HG02870 (cell line): Measurements from ENCODE around the gene SH3GLB2.
"Not testable (repeated sequence)": the region's sequence is repeated elsewhere in the genome, so short reads cannot be mapped to it uniquely, and the experiment has no call there.

Experiments
- ATAC-seq: cut with Tn5 transposase; IDR thresholded peaks from one replicate; pipeline ENCODE4 v1.9.1; 2021; ENCODE audit warnings: mild to moderate bottlenecking, moderate library complexity; ENCODE audit not compliant: unreplicated experiment

SH3GLB2 gene

DNA sequence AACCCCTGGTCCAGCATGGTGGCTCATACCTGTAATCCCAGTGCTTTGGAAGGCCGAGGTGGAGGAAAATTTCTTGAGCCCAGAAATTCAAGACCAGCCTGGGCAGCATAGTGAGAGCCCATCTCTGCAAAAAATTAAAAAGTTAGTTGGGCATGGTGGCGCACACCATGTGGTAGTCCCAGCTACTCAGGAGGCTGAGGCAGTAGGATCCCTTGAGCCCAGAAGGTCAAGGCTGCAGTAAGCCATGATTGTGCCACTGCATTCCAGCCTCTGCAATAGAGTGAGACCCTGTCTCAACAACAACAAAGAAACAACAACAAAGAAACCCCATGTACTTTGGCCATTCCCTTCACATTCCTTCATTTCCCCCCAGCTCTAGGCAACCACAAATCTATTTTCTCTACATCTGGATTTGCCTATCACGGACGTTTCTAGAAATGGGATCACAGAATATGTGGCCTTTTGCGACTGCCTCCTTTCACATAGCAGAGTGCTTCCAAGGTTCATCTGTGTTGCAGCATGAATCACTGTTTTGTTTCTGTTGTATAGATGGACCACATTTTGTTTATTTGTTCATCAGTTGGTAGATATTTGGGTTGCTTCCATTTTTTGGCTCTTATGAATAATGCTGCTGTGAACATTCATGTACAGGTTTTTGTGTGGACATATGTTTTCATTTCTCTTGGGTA is 26.2 kb upstream of the SH3GLB2 start:
- no peak for ATAC-seq

DNA sequence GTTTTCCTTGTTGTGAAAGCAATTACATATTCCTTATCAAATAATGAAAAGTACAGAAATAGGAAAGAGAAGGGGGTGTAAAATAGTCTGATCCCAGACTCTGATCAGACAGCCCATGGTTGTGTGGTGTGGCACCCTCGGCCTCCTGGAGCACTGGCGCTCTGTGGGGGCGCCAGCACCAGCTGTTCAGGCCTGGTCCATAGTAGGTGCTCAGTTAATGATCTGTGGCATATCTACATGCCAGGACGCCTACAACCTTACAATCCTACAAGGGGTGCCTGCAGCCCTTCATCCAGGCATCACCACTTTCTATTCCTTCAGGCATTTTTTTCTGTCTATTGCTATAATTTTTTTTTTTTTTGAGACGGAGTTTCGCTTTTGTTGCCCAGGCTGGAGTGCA is 24.9 kb upstream of the SH3GLB2 start:
- ATAC-seq: no peak

DNA sequence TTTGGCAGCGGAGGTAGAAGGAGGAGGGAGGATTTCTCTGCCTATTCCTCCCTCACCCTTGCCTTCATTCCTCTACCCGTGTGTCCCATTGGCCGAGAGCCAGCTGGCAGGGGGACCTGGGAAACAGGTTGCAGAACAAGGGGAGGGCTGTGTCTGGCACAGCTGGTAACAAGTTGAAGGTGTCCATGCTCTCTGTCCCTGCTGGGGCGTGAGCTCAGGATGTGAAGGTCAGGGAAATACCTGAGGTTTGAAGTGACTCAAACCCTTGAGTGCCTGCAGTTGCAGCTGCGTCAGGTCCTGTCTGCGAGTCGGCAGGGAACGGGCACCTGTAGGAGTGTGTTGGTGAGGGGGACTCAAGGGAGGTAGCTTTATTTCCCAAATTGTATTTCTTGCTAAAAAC is 24.5 kb upstream of the SH3GLB2 start:
- ATAC-seq: no peak

DNA sequence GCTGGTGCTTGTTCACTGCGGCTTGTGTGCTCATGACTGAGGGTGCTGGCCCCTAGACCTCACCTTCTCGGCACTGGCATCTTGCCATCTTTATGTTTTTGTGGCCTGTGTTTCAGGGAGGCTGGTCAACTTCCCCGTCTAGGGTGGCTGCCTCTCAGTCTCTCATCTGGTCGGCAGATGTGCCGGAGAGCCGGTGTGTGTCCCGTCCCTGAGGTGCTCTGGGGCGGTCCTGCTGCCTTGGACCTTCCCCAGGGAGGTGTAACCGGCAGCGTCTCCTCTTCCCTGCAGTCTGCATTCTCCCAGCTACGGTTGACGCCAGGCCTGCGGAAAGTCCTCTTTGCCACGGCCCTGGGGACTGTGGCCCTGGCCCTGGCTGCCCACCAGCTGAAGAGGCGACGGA is 13.9 kb upstream of the SH3GLB2 start:
- no peak for ATAC-seq

DNA sequence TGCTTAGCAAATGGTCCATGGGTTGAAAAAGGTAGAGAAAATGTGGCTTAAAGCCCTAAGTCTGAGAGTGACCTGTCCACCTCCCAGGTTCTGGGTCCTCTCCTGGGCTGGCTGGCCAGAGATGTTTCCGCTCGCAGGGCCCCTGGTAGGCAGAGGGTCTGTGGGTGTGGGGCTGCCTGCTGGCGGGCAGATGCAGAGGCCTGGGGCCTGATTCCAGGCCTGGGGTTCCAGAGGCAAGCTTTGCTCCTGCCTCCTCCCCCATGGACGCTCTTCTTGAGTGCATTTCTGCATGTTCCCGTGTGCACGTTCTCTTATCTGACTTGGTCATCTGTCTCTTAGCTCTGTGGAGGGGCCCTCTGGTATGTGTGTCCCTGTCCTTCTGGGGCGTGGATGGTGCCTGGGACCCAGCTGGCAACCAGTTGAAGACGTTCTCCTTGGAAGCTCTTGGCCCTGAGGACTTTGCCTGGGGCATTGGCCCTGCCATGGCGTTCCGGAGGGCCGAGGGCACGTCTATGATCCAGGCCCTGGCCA is 12.0 kb upstream of the SH3GLB2 start:
- no peak for ATAC-seq

DNA sequence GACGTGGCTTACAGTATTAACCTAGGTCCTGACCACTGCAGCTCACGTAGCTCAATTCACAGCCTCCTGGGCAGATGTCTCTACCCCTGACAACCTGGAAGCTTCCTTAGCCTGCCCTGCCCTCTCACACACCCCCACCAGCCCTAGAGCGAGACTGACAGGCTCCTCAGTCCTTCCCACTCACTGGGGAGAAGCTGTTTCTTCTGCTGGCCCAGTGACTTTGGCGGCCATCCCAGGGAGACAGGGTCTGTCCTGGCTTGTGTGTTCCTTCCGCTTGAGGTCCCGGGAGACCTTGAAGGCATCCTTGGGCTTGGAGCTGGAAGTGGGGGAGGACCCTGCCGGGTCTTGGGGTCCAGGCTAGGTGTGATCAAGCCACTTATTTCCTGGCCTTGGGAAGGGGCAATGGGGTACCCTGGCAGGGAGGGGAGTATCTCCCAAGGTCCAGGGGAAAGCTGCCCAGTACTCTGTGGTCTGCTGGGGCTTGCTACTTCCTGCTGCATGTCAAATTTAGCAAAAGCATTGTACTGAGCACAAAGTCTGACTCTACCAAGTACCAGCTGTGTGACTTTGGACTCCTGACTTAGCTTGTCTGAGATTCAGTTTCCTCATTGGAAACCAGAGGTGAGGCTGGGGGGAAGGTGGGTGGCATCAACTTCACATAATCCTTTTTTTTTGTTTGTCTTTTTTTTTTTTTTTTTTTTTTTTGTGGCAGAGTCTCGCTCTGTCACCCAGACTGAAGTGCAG is 10.2 kb upstream of the SH3GLB2 start:
- ATAC-seq: no peak

DNA sequence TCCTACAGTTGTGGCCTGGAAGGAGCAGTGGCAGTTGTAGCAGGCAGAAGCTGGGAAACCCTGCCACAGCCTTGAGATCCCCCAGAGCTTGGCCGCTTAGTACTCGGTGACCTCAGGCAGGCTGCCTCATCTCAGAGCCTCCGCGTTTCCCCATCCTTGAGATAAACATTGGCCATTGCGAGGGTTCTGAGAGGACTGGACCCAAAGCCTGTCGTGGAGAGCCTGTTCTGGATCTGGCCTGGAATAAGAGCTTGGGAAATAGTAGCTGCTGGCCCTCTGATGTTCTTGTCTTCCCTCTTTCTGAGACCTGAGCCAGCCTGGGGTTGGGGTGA is 9.6 kb upstream of the SH3GLB2 start:
- ATAC-seq: no peak

DNA sequence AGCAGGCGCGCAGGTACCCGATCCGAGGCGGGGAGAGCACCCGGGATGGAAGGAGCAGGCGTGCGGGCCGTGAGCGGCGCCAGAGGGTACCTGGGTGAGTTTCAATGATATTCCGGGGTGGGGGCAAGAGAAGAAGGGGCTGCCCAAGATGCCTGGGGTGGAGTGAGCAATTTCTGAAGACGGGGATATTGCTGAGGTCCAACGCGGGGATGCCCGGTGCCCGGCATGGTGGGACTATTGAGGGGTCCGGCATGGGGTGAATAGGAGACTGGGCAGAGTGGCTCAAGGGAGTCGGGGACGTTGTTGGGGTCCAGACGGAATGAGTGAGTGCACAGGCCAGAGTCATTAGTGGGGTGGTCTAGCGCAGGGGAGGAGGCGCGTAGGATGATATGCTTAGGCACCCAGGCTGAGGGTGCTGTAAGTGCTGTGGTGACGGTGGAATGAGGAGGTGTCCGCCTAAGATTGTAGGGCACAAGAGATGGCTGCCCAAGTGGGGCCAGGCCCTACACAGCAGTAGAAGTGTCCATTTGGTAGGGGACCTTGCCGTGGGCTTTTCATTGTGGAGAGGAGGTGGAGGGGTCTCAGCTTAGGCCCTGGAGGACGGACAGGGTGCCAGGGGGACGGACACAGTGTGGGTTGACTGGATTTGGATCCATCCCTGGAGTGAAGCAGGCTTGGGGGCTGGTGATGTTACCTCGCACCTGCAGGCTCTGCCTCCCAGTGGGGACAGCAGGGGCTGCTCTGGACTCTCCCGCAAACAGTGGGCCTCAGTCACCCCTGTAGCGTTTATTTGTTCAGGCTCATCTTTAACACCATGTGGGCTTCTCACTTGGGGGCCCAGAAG is 9.0 kb upstream of the SH3GLB2 start:
- no peak for ATAC-seq

DNA sequence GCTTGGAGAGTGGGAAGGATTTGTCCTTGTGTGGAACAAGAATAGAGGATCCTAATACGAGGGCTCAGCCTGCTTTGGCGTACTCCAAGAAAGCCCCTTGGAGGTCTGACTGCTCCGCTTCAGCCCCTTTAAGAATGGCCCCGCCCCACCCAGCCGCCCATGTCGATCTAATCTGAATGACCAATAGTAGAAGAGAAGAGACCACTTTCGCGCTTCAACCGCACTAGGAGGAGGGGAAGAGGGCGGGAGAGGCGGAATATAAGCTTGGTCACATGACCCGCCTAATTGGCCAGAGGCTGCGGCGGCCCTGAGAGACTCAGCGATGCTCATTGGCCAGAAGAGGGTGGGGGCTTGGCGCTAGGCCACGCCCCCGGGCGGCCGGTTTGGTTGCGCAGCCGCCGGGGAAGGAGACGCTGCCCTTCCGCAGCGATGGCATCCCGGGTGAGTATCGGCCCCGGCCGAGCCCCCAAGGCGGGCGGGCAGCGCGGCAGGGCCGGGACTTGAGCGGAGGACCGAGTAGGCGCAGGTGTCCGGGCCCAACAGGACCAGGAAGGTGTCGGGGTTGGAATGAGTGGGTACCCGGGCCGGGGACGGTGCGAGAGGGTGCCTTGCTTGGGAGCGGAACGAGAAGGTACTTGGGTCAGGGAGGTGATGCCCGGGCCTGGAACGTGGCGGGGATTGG is 8.3 kb upstream of the SH3GLB2 start, which contains the start of gene MIGA2:
MIGA2 (plus strand) TSS at position 386 of the 682 bp plus-strand sequence. CDS start 3,969 bp downstream, outside the sequence.
- peak; percentile 97 for ATAC-seq

DNA sequence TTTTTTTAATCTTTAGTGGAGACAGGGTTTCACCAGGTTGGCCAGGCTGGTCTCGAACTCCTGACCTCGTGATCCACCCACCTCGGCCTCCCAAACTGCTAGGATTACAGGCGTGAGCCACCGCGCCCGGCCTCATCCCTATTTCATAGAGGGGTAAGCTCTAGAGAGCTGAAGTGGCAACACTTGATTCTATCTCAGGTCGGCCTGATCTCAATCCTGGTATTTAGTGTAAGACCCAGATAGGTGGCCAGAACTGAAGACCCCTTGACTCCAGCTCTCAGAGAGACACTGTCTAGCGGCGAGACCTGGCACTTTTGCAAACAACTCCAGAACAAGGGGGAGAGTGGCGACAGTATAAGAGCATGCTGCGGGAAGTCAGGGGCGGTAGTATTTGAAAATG is 7.7 kb upstream of the SH3GLB2 start:
- ATAC-seq: not testable (repeated sequence)

DNA sequence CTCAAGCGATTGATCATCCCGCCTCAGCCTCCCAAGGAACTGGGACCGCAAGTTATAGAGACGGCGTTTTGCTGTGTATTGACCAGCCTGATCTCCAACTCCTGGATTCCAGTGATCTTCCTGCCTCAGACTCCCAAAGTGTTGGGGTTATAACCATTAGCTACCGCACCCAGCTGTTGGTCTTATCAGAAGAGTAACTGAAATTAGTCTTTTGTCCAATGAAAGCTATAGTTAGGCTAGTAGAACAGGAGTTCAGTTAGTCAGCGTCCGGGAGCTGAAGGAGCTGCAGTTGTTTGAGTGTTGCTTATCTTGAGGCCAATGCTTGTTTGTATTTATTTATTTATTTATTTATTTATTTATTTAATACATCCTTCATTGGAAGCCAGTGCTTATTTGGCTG is 5.1 kb upstream of the SH3GLB2 start:
- ATAC-seq: no peak

DNA sequence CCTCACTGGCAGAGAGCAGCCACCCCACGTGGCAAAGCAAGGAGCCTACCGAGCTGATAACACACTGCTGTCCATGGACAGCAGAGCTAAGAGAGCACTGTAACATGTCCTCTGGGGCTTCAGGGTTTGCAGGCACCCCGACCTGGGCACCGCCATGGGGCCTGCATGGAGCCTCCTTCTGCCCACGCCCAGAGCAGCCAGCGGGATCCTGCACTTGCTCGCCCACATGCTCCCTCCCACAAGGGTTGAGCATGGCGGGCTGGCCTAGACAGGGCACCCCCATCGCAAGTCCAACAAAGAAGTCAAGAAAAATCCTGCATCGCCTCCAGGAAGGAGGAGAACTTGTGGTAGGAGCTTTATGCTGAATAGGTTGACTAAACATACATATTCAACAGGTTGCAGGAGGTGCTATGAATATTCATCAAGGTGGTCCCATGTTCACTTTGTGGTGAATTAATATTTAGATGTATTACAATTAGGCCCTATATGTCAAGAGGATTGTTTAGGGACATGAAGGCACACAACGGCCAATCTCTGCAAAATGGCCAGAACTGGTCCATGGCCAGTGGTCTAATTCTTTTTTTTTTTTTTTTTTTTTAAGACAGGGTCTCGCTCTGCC is 4.5 kb upstream of the SH3GLB2 start:
- ATAC-seq: no peak

DNA sequence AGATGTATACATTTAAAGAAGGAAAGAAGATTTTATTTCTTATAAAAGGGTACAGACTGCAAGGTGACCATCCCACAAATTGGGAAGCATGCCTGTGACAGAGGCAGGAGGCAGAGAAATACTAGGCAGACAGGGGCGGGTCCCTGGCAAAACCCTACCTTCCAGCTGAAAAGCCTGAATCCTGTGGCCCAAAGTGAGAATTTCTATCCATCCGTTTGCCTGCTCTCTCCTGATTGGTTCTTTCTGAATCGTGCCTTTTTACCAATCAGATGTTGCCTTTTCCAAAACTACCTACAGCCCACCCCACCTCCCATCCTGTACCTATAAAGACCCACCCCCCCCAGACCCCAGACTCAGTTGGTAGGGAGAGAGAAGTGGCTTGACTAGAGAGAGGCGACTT is 3.4 kb upstream of the SH3GLB2 start:
- no peak for ATAC-seq

DNA sequence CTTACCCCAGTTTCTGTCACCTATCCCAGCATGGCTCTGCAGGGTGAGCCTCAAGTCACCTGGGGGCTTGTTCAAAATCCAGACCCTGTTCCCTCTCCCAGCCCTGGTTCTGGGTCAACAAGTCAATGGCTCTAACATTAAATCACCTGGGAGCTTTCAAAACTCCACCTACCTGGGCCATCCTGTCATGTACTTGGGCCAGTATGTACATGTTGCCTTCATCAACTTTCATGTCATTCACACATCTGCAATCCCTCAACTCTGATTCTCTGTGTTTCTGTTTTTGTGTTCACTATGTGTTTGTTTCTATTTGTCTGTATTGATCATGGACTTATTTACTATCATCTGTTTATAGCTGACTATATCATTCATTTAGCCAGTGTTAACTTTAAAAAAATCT is 2.1 kb upstream of the SH3GLB2 start:
- ATAC-seq: no peak

DNA sequence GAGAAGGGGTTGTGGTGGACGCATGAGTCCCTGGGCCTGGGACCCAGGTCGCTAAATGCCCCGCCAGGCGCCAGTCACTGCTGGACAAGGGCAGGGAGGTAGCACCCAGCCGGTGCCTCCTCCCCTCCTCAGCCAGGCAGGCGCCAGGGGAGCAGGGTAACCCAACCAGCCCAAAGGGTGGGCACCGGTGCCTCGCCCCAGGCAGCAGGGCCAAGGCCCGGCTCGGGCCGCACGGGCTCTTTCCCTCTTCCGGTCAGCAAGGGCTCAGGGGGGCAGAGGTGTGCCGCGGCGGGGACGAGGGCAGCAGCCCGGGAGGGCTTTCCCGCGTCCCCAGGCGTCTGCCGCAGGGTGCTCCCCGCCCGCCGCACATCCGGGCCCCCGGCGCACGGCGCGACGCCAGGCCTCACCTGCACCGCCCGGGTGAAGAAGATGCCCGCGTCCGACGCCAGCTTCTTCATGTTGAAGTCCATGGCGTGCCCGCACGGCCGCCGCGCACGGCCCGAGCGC is 393 bp downstream of the SH3GLB2 start:
- ATAC-seq: peak; percentile 39

DNA sequence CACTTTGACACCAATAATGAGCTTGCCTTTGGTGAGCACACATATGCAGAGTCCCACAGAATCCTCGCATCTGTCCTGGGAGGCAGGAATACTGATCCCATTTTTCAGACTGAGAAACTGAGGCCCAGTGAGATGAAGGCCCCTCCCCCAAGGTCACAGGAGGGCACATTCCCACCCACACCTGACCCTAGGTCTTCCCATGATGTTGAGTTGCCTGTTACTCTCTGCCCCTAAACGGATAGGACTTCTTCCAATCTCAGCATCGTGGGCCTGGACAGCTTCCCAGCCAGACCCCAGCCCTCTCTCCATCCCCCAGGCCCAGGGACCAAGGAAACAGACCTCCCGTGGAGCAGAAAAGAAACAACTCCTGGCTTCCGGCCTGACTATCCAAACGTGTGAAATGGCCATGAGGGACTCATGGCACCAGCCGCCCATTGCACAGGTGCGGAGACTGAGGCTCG is 877 bp downstream of the SH3GLB2 start:
- ATAC-seq: no peak

DNA sequence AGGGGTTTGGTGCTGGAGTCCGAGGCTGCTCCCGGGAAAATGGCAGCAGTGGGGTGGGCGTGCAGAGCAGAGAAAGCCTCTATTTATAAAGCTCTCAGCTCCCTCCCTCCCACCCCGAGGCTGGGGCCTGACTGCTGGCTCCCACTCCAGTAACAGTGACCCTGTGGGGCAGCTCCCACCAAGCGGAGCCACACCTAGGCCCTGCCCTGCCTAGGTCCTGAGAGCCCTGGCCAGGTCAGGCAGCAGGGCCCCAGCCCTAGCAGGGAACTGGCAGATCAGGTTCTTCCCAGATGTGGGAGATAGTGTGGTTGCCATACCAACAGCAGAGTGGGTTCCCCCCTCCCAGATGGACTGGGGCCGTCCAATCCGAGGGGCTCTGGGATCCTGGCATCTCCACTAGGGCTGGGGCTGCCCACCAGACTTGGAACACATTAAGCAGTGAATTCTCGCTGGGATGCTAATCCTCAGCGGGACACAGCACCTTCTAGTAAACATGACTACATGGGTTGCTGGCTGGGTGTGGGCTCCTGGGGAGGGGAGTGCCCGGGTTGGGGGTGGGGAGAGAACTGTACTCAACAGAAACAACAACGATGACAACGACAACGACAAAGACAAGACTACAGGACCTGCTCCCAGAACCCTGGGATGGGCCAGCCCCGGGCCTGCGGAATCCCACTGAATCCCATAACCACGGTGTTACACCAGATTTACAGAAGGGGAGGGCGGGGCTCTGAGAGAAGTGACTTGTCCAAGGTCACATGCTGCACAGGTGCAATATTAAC is 1.5 kb downstream of the SH3GLB2 start:
- no peak for ATAC-seq

DNA sequence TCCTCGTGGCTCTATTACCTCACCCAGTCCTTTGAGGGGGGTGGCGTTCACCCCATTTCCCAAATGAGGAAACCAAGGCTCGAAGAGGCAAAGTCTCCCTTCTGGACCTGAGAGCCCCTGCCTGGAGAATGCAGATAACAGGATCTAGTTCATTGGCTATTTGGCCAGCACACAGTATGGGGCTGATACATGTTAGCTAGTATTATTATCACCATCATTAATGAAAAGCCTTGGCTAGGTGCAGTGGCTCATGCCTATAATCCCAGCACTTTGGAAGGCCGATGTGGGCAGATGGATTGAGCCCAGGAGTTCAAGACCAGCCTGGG is 4.3 kb downstream of the SH3GLB2 start:
- ATAC-seq: no peak

DNA sequence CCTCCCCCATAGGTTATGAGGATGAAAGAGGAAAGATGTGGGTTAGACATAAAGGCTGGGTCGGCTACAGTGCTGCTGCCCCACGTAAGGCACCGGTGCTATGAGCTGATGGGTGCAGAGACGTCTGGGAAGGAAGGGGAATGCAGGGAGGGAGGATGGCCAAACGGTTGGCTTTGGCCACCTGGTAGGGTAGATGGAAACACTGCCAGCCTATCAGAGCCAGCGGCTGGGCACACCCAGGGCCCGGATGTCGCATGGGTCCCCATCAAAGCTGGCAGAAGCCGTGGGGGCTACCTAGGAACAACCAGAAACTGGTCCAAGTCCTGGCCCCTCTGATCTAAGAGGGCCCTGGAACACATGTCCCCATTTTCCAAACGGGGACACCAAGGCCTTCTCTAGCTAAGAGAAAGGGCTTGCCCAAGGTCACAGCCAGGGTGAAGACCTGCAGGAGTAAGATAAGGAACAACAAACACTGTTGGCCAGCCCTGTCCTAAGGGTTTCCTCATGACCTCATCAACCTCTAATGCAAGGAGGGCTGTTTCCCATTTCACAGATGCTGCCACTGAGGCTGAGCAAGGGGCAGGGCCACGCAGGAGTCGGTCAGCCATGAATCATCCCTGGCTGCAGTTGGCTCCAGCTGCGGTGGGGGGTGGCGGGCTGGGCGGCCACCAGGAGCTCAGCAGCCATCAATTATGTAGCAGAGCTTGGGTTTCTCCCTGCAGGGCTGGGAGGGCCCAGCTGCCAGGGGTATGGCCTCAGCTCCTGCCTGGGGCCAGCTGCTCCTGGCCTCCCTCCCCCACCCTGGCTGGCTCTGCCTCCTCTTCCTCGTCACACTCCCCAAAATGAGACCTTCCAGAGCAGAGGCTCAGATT is 4.9 kb downstream of the SH3GLB2 start:
- no peak for ATAC-seq
